Stimulated activated CD8-positive, alpha-beta memory T cell treated with anti-CD3 and anti-CD28 coated beads, Interleukin-2, amount 100 ng/mL, for 1 hour (primary cell): ENCODE data around the gene ZYX.
"Not testable (repeated sequence)": the region's sequence is repeated elsewhere in the genome, so short reads cannot be mapped to it uniquely, and the experiment has no call there.

Source experiments
- DNase-seq, 2 donors: peaks; one replicate each; pipeline ENCODE4 v3.0.0-alpha.2; 2020; ENCODE audit warnings: low read depth in 2 of 2

Gene ZYX

DNA sequence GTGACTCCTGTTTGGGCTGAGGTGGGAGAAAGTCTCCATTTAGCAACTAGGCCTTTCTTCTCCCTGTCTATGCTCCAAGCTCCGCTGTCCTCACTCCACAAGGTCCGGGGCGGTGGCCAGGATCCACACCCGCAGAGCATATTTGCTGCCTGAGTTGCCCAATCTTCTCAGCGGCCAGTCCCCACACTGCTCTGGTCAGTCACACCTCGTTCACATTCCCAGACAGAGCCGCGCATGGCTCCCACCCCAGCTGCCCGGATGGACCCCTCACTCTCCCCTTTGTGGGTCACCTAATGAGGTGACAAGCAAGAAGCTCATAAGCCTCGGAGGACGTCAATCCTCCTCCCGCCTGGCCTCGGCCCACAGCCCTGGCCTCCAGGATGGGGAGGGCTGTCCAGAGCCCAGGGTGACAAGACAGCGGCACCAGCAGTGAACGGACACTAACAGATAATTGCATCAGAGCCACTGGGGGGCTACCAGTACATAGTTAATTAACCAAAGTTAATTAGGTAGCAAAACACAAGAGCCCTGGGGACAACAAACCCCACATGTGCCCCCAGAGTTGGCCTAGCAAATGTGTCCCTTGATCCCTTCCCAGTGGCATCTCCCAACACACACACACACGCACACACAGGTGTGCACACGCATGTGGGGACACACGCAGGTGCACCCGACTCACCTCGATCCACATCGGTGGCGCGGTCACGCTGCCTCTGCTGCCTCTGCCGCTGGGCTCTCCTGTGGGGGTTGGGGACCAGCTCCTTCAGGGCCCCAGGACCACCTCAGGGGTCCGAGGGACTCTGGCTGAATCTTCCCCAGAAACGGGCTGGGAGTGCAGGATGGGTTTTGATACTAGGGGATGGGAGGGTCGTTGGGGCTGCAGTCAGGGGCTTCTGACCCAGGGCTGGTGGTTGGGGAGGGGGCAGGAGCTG, 15.7 kb downstream of the ZYX start:
- DNase-seq: no peak

DNA sequence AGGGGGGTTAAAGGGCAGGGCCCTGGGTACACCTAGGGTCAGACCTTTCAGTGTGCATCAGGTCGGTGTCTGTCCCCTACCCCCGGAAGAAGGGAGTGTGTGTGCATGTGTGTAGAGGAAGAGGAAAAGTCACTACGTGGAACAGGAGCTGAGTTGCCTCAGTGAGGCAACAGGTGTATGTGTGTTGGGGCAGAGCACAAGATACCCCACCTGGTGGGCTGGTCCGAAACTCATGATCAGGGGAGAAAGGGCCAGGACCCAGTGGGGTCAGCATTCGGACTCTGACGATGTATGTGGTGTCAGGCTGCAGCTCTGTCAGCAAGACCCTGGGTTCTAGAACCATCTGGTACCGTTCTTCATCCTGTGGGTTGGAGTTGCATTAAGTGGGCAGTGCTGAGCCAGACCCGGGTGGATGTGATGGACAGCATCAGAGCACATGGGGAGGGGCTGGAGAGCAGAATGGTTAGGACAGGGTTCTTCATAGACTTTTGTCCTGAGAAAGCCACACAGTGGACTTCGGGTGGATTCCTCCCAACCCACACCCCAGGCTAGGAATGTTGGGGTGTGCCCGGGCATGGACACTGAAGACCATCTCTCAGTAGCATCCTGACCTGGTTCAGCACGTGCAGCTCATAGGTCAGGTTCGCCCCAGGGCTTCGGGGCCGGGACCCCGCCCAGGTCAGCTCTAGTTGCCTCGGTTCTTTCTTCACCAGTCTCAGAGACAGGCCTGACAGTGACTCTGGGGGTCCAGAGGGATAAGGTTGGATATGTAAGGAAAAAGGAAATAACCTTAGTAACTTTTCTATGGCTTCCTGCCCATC, 16.8 kb downstream of the ZYX start:
- DNase-seq: no peak

DNA sequence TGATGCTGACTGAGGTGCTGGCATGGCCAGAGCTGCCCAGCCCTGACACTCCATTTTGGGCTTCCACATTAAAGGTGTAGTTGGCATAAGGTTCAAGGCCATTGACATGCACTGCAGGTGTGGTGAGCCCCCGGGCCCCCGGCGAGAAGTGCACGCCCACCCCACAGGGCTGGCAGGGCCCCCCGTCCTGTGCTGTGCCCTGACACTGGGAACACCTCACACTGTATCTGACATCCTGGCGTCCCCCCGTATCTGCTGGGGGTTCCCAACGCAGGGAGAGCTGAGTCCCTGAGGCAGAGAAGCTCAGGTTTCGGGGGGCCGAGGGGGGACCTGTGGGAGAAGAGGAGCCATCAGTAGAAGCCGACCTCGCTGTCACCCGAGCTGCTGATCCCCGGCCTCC, 17.5 kb downstream of the ZYX start:
- no peak for DNase-seq

DNA sequence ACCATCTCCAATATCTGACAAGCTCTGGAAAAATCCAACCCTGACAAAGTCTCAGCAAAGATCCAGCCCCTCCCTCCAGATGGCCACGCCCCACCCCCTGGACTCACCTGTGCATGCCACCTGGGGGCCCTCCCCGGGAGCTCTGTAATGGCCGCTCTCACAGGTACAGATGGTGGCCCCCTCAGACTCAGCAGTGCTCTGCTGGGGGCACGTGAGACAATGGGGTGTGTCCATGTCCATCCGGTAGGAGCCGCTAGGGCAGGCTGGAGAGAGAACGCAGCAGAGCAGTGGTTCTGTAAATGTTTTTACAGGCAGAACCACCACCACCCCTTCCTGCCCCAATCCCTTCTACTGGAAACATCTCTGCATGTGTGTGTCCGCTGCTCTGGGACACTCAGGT, 18.0 kb downstream of the ZYX start:
- no peak for DNase-seq

DNA sequence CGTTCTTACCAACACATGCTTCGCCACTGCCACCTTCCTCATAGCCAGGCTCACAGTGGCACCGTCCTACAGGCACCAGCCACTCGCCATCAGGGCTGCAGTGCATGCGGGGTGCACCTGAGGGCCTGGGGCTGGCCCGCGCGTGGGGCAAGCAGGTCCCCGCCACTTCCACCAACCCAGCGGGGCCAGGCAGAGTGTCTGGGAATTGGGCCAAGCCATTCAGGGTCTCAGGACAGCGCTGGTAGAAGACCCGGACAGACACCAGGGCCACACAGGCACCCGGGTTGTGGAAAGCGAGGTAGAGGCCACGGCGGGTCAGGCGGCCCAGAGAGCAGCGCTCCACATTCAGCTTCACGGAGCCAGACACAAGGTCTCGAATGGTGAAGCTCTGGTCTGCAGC, 18.5 kb downstream of the ZYX start:
- DNase-seq: no peak

DNA sequence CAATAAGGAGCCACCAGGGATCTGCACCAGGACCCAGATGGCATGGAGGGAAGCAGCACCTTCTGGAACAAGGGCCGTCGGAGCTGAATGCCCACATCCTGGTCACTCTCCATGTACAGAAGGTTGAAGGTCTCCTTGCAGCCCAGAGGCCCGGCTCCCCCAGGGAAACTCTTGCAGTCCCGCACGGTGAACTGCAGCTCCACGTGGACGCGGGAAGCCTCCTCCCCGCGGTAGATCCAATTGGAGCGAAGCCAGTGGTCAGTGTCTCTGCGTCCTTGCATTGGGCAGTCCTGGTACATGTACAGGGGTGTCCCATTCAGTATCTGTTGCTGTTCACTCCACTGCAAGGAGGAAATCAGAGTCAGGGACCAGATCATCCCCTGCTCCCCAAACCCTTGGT, 20.1 kb downstream of the ZYX start:
- DNase-seq: no peak

DNA sequence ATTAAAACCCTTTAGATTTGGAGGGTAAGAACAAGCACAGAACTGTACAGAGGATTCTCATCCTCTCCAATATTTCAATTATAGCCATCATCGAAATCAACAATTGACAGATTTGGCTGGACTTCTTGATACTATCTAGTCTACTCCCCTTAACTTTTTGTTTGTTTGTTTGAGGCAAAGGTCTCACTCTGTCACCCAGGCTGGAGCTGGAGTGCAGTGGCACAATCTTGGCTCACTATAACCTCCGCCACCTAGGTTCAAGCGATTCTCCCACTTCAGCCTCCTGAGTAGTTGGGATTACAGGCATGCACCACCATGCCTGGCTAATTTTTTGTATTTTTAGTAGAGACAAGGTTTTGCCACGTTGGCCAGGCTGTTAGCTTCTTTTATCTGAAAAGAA, 21.1 kb downstream of the ZYX start:
- not testable (repeated sequence) for DNase-seq

DNA sequence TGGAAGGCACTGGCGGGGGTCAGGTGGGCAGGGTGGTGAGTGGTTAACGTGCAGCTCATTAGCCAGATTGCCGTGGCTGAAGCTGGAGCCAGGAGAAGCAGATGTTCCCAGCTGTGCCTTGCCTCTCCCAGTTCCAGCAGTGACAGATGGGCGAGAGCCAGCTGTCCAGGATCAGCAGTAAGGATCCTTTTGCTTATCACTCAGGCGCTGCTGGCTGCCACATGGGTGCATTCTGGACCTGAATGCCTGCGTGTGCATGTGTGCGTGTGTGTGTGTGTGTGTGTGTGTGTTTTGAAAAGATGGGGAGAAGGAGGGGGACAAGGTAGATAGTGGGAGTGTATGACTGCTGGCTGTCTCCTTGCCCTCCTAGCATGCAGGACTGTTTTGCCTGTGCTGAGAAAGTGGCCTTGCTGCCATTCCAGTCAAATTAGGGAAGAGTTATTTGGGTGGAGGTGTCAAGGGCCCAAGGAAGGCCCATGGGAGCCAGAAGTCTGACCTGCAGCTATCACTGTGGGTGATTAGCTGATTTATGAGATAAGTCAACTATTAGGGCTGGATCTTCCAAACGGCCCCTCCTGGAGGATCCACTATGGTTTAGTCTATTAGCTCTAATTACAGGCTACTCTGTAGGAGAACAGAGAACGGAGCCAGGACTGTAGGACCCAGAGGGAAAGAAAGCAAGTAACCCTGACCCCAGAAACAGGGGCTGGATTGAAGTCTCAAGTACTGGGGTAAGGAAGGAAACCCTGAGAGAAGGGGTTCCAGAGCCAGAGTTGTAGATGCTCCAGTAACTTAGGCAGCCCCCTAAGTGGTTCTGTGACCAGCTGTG, 24.2 kb downstream of the ZYX start:
- DNase-seq: no peak

DNA sequence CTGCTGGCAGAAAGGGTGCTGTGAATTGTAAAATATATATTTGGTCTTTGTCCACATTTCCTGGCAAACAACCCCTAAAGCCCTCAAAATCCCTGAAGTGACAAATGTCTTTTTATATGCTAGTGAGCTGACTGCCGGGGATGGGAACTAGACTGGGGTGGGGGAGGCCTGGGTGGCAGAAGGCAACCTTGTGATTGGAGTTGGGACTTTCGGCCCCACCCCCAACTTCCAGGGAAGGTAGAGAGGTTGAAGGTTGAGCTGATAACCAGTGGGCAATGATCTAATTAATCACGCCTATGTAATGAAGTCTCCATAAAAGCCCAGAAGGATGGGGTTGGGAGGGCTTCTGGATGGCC, 24.8 kb downstream of the ZYX start:
- DNase-seq: no peak

DNA sequence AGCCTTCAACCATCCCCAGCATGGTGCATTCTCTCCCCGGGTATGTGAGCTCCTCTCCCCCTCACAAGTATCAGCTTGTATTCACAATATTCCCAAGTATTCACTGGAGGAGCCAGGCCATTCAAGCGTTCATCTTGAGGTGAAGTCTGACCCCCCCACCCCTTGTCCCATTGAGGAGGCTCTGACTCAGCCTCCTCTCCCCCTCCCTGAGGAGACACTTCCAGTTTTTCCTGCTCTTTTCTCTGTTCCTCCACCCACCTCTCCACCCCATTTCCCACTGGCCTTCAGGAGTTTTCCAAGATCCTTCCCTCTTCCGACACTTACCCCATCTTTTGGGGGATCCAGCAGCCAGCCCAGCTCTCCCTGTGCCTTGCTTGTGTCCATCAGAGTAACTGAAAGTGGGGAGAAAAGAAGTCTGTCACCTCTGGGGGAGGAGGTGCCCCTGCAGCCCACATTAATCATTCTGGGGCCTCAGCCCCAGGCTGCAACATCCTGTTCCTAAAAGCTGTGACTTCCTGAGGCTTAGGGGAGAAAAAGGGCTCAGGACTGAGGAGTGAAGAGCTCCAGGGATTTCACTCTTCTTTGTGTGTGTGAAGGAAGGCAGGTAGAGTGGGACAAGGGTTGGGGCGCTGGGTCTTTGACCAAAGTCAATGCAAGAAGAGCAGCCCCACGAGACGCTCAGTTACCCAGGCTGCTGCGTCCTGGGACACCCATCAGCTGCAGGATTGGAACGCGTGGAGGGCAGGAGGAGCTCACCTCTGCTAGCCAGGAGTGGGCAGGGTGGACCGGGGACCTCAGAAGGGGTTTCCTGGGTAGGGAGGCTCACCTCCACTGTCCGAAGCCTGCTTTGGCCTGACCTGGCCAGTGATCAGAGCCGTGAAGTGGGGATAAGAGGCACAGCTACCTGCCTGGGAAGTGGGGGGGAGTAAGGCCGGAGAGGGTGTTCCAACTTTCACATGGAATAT, 26.4 kb downstream of the ZYX start:
- no peak for DNase-seq

DNA sequence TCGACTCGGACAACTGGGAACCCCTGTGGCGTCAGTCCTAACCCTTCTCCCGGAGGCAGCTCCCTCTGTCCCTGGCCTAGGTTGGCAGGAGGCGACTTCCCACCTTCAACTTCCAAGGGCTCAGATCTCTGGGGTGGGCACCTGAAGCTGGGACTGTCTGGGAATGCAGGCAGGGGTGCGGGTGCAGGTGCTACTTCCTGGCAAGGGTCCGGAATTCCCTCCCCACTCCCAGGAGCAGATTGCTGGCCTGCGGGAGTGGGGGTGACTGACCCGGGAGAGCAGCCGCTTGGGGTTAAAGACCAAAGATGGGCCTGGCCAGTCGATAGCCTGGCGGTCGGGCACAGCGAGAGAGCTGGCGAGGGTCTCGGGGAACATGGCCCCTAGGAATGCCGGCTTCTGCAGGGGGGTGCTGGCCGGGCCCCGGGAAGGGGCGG, 27.1 kb downstream of the ZYX start:
- no peak for DNase-seq

DNA sequence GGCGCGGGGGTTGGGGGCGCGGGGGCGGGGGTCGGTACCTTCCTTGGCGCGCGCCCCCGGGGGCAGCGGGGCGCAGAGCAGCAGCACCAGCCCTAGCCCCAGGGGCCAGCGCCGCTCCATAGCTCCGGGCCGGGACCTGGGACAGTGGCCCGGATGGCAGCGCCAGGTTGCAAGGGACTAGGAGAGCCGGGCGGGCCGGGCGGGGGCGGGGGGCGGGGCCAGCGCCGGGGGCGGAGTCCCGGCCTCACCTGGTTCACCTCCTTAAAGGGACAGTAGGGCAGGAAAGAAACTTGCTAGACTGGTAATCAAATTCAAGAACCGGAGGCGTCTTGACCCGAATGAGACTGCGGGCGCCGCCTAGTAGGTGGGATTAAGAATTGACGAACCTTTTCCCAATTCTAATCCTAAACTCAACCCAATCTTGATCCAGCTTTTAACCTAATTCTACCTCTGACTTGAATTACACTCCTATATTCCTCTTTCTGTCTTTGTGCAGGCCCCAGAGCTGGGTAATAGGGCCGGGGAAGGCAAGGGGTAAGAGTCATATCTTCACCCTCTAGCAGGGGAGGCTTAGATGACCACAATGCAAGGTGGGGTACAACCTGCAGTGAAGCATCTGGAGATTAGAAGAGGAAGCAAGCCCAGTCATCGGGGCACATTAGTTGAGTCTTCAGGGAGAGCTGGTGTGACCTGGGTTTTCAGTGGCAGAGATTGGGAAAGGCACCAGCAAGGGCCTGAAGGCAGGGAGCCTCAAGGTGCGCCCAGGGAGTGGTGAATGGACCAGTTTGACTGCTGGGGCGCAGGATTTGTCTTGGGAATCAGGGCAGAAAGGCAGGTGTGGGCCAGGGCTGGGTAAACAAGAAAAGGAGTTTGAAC, 27.8 kb downstream of the ZYX start, which contains the start of gene EPHA1:
Gene EPHA1 (minus strand): TSS at position 171 of the 876 bp plus-strand sequence. CDS start 51 bp downstream, at position 120.
- DNase-seq: no peak

DNA sequence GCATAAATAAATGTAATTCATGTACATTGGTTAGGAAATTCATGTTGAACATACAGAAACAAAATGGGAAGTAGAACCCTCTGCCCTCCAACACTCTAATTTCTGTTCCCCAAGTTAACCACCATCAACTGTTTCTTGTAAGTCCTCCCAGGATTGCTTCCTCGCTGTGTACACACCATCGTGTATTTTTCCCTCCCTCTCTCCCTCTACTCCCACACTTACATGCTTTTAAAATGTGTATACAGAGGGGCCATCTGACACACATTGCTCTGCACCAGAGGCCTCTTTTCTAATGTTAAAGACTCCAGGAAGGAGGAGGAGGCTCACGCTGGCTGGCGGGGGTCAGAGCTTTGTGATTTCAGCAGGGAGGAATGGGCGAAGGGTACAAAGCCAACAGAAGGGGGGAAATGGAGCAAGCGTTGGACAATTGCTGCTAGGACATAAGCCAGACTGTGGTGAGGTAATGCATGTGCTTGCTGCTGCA, 29.4 kb downstream of the ZYX start:
- no peak for DNase-seq

DNA sequence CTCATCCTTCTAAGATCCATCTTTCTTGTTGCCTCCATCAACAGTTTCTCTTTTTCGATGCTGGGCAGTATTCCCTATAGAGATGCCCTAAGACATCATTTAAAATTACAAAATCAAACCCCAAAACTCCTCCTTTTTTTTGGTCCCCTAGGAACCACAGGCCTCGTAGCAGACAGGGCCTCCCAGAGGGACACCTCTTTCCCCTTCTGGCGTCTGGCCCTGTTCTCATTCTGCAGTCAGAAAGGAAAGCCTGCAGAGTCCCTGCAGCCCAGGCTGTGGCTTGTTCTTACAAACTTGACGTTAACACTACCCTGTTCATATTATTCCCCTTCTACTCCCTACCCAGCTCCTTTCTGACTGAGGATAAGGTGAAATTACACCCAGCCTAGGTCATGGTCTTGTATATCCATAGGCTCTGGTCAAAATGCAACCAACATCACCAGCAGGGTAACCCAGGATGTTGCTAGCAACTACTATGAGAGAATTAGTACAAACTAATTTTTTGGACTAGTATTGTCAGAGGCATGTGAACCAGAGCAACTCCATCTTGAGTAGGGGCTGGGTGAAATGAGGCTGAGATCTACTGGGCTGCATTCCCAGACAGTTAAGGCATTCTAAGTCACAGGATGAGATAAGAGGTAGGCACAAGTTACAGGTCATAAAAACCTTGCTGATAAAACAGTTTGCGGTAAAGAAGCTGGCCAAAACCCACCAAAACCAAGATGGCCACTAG, 31.0 kb downstream of the ZYX start:
- DNase-seq: no peak

DNA sequence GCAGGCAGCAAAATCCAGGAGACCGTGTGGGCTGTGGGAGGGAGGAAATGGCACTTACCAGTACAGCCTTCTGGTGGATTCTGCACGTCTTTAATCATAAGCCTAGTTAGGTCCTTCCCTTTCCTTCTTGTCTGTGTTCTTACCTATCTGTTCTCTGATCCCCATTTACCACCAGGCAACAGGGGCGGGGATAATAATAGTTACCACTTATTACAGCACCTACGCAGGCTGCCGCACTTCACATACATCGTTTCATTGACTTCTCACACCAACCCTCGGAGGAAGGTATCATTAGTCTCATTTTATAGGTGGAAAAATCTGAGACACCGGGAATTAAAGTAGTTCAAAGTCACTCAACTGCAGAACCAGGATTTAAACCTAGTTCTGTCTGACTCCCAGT, 32.0 kb downstream of the ZYX start:
- DNase-seq: no peak

DNA sequence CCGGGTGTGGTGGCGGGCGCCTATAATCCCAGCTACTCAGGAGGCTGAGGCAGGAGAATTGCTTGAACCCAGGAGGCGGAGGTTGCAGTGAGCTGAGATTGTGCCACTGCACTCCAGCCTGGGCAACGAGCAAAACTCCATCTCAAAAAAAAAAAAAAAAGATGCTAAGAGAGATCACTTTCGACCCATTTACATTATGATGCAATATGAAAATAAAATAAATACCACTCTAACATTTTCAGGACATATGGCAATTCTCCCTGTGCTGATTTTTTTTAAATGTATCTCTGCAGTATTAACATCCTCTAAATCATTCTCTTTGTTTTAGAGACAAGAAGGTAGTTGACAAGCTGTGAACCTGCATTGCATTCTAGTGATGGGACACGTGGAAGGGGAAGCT, 34.1 kb downstream of the ZYX start:
- DNase-seq: not testable (repeated sequence)

DNA sequence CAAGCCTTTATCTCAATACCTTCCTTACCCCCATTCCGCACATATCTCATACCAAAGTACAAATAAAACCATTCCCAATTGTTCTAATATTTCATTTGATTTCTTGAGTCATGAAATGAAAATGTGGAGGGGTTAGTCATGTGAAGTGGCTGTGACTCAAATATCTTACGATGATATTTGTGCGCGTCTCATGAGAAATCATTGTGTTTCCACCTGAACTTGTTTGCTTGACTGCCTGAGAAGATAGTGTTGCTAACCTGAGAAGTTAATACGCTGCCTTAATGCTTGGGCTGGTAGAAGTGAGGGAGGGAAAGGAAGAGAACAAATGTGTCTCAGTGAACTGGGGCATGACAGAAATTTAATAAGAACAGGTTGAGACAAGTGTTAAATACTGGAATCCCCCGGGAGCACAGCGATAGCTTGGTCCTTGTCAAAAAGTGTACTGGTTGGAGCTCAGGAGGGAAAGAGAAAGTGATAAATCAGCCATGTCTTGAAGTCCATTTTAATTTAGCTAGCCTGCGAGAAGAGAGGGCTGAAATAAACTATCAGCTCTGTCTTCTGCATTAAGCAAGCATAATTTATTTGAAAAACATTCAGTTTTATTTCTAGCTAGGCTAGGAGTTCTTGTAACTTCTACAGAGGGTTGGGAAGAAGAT, 34.7 kb downstream of the ZYX start:
- DNase-seq: no peak

DNA sequence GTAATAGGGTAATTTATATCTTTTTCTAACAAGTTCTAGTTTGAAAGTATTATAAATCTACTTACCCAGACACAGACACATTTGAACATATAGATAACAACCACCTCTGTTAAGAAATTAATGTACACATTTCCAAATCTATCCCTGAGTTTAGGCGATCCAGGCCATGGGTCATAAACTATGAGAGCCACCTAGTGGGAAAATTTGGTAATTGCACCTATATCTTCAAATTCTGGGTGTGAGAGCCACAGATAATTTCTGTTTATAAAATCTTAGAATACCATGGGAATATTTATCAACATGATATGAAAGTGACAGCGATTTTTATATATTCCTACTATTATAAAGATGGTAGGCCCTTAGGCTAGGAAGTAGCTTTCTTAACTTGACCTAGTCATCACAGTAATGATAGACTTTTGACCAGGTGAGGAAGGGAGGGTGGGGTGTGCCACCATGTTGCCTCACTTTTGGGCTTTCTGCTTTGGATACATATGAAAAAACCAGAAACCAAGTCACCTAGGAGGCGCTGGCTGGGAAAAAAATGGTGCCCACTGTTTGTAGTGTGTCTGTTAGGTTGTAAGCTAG, 35.5 kb downstream of the ZYX start:
- no peak for DNase-seq
